HG02973 (cell line): ENCODE measurements around the gene MYH9.

Source experiments
- ATAC-seq: cut with Tn5 transposase; IDR thresholded peaks from one replicate; pipeline ENCODE4 v1.9.1; 2021; ENCODE audit warnings: moderate library complexity; ENCODE audit not compliant: unreplicated experiment

The MYH9 gene

DNA sequence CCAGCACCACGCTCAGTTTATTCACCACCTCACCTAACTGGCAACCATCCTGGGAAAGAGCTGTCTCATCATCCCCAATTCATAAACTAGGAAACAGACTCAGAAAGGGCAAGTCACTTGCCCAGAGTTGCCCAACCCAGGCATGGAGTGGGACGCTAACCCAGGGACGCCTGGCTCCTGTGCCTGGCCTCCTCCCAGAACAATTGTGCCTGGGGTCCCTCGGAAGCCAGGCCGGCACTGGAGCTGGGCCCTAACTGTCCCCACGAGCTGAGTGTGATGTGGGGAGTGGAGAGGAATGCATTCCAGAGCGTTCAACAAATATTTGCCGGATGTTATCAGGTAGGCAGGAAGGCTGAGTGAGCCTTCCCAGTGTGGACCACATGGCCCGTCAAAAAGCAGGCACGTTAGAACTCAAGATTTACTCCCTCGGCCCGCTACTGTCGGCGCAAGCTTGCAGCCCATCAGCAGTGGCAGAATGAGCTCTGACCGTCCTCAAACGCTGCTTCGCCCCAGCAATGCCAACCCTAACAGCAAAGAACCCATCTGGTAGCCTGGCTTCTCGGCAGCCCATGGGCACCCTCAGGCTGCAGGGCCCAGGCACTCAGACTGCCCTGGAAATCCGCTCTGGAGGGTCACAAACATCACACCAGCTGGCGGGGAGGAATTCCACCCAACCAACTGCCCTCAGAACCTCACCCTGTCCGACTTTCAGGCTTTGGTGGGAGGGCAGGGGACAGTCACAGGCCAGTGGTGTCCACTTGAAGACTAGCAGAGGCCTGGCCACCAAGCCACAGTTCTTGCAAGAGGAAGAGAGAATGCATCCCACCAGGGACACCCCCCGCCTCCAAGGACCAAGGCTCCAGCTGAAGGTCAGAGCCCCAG lies 35.6 kb downstream of the MYH9 start:
- ATAC-seq = no peak

DNA sequence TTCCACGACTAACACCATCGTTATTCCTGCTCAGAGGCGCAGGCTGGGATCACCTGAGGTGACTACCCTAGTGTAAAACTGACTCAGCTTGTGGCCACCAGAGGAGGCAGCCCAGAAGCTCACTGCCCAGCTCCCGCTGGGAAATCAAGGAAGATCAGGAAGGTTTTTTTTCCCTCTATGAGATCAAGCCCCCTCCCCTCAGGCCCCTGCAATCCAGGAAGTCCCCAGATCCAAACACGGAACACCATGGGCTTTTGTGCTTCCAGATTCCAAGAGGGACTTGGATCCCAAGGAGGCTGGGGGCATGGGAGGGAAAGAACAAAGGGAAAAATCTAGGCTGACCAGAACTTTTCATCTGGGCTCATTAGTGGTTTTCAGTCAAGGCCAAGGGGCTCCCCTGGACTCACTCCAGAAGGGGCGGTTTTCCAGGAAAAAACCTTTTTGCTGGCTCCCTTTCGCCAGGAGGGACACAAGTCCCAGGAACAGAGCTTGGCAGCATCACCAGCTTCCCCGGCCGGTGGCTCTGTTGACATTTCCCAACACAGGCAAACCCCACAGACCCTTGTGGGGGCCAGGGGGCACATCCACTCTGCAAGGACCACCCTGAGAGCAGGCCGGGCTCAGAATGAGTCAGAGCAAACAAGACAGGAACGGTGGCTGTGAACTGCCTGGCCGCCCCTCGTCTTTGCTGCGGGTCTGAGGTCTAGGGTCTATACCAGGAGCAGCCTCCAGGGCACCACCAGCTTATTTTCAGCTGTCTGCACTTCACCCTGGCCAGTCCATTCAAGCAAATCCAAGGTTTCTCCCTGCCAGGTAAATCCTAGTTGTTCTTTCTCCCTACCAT lies 36.8 kb downstream of the MYH9 start:
- ATAC-seq = no peak

DNA sequence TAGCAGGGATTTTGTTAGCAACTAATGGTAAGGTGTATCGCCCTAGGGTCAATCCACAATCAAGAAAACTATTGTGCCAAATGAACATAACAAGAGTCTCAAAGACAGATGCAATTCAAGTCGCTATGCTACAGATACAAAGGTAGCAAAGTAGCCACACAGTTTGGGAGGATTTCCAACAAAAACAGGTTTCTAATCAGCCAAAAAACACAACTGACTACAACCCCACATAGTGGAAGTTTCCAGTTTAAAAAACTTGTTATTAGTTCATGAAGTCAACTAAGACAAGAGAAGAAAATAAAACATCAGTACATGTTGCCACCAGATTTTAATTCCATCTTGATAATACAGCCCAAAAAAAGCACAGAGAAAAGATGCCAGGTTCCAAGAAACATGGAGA lies 38.0 kb downstream of the MYH9 start:
- no peak for ATAC-seq

DNA sequence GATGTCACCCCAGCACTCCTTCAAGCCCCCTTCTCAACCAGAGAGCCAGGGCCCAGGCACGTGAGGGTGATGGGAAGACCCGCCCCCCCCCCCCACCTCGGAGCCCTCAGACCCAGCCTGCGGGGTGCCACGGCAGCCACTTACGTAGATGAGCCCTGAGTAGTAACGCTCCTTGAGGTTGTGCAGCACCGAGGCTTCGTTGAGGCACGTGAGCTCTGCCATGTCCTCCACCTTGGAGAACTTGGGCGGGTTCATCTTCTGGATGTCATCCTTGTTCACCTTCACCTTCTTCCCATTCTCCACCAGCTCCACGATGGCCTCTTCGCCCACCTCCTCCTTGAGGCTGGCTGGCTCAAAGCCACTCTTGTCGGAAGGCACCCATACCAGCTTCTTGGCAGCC lies 39.0 kb downstream of the MYH9 start:
- no peak for ATAC-seq

GRCh38 chr22:36347094-36347493 lies 40.7 kb downstream of the MYH9 start:
- no peak for ATAC-seq

- ATAC-seq = no peak
Measured at GRCh38 chr22:36344106-36344827, 43.5 kb downstream of the MYH9 start.

- ATAC-seq = no peak
Measured at GRCh38 chr22:36343720-36344105, 44.1 kb downstream of the MYH9 start.

GRCh38 chr22:36343070-36343719 lies 44.6 kb downstream of the MYH9 start:
- ATAC-seq = no peak

- ATAC-seq = no peak
Measured at GRCh38 chr22:36341640-36342041, 46.1 kb downstream of the MYH9 start.

GRCh38 chr22:36340621-36341020 lies 47.1 kb downstream of the MYH9 start:
- no peak for ATAC-seq

DNA sequence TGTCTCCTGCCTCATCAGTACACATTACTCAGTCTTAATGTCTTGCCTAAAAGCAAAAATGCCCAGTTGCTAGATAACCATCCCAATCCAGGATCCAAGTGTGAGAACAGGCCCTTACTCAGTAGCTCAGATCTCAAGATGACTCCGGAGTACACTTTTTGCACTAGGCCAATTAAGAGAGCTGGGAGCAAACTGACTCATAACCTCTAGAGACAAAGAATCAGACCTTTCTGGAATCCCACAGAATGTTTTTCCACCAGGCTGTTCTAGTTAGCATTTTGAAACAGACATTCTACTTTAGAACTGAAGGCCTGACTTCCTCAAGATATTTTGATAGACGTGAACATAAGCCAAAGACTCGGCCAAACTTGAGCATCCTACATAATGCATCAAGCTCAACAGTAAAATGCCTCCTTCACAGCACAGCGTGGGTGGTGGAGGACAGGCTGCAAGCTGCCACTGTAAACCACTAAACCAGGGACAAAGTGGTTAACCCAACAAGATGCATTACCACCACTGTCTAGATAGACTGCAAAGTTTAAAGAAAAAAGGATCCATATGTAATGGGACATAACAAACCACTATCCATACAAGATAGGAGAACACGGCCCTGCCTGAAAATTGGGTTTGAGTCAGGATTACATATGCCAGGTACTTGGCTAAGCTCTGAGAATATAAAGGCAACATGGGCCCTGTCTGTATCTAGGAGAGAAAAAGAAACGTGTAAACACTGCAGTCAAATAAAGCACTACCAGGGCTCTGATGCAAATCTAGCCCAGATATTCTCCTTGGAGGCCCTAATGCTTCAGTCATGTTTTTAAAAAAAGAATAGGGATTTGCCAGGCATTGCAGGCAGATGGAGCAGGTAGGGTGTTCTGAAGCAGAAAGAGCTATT lies 48.3 kb downstream of the MYH9 start:
- ATAC-seq = no peak

DNA sequence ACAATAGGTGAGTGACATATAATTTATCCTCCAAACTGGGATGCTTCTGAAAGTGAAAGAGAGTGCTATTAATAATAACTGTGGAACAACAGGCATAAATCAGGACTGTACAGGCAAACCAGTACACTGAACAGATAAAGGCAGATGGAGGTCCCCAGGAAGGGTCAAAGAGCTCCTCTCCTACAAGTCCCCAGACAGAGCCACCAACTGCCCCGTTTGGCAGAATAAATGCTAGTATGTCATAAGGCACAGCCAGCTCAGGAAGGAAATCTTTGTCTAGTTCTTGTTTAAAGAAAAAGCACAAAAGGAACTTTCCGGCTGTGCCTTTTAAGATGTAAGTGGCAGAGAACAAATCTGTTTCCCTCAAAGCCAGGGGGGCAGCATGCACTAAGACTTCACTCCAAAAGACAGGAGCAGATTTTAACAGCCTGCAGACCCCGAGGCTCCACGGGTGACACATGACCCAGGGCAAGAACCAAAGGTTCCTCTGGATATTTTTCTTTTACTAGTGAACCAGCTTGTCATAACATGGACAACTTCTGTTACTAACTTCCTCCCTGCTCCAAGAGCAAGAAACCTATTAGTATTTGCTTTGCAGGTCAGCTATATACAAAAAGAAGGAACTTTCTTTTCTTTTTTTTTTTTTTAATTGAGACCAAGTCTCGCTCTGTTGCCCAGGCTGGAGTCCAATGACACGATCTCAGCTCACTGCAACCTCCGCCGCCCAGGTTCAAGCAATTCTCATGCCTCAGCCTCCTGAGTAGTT lies 50.2 kb downstream of the MYH9 start:
- ATAC-seq = no peak

DNA sequence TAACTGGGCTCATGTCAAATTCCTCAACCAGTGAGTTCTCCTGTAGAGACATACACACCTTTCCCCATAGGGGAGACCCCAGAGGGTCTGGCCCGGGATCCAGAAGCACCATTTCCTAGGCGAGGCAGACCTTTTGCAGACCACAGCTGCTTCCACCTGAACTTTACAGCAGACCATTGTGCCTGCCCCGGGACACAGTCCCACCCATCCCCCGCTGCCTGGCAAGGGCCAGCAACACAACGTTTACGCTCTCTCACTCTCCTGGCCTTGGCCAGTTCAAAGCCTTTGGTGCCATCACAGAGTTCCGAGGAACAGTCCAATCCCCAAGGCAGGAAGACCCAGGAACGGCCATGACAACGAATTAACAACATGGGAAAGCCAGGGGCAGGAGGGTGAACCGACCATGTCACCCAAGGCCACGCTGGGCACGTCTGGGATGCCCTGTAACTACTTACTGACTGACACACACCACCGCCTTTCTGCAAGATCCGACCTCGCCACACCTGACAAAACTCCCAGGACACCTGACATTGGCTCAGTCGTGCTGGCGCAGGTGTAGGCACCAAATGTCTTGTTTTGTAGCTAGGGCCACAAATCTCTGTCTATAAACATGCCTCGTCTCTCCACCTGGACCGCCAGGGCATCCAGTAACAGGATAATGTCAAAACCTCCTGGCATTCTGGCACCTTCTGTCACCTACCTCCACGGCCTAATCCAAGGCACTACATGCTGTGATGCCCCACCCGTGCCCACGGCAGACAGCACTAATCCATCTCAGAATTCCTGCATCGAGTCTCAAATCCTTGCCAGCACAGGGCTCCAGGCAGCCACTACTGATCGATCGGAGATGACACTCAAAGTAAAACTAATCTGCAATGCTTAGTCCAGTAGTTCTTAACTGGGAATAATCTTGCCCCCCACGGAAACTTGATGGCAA lies 51.3 kb downstream of the MYH9 start:
- no peak for ATAC-seq

DNA sequence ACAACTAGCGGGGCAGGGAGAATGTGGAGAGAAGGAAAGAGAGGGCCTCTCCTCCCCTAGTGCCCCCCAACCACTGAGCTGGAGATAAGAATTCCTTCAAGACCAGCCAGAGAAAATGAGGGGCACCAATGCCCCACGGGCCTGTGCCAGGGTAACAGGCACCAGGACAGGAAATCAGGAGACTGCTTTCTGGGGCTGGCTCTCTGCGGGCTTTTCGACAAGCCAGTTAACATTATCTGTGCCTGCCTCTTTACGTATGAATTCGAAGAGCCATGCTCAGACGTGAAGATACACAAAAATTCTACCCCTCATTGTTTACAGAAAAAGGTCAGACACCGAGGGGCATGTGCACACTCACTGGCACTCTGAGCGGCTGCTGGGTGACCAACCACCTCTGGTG lies 52.1 kb downstream of the MYH9 start:
- ATAC-seq = no peak

- ATAC-seq = no peak
Measured at GRCh38 chr22:36334821-36335603, 52.8 kb downstream of the MYH9 start.

DNA sequence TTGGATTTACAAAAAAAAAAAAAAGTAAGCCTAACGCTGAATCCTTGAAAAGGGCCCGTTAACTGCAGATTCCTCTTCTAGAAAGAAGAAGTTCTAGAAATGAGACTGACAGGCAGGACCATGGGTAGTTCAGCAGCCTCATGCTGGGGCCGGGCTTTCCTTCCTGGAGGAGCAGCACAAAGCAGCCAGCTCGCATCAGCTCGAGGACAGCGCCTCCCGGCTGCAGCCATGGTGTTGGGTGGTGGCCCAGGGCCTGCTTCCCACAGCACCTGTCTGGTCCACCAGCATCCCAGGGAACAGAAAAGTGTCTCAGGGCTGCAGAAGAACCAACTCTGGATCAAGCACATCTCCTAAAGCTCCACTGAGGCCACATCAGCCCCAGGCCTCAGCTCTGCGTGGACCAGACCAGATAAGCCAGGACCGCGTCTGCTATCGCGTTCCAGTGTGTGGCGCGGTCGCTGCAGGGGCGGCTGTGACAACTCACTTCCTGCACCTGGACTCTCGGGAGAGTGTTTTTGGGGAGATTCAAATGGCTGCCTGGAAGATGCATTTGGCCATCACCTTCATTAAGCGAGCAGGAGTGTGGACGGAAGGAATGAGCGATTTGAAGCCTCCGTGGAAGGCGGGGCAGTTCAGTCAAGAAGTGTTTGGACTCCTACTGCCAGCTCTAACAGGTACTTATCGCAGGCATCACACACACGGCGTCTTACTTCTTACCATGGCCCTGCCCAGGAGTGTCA lies 53.5 kb downstream of the MYH9 start:
- ATAC-seq = no peak

DNA sequence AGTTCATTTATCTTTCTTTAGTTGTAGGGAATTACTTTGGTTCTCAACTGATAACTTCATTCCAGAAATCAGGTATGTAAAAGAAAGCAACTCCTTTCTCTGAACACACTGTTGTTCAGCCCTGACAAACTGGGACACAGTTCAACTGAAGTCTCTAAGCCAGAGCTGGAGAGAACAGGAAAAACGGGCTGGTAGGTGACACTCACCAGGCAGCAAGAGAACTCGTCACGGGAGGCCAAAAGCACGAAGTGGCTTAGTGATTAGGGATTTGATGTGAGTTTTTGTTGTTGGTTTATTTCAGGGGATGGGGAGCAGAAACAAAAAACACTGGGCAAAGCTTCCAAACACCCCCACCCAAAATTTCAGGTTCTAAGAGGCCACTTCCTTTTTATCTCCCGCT lies 54.1 kb downstream of the MYH9 start:
- no peak for ATAC-seq
